Loucy (cell line): ENCODE data around the gene ELMO1.

ENCODE experiments used
- H2AFZ ChIP-seq: fragments of 200-600 bp; sonication (generic); 2 replicates; pipeline ENCODE4 v1.6.0; 2016; ENCODE audit warnings: antibody characterized with exemption, mild to moderate bottlenecking, low read length, moderate library complexity
- H3F3A ChIP-seq: fragments of 200-600 bp; 2 replicates; pipeline ENCODE4 v1.6.0; 2016; ENCODE audit warnings: antibody characterized with exemption, low read depth, mild to moderate bottlenecking
- H3K27me3 ChIP-seq: fragments of 200-600 bp; sonication (generic); 2 replicates; pipeline ENCODE4 v1.6.1; 2014; ENCODE audit warnings: low read length, mild to moderate bottlenecking; ENCODE audit not compliant: insufficient read depth, poor library complexity, severe bottlenecking
- H3K36me3 ChIP-seq: fragments of 200-600 bp; sonication (generic); 2 replicates; pipeline ENCODE4 v1.6.1; 2016; ENCODE audit warnings: low read length; ENCODE audit not compliant: insufficient read depth
- H3K4me1 ChIP-seq: fragments of 200-600 bp; sonication (generic); 2 replicates; pipeline ENCODE4 v1.5.1; 2014; ENCODE audit warnings: low read length, mild to moderate bottlenecking; ENCODE audit not compliant: insufficient read depth, poor library complexity, severe bottlenecking
- H3K4me2 ChIP-seq: fragments of 200-600 bp; sonication (generic); 2 replicates; pipeline ENCODE4 v1.6.0; 2014; ENCODE audit warnings: antibody characterized with exemption, low read length, low read depth, mild to moderate bottlenecking; ENCODE audit not compliant: poor library complexity, severe bottlenecking
- H3K4me3 ChIP-seq: fragments of 200-600 bp; sonication (generic); 2 replicates; pipeline ENCODE4 v1.5.1; 2014; ENCODE audit warnings: low read length, mild to moderate bottlenecking, mixed read lengths; ENCODE audit not compliant: poor library complexity, severe bottlenecking
- H3K79me2 ChIP-seq: fragments of 200-600 bp; sonication (generic); 2 replicates; pipeline ENCODE4 v1.6.1; 2014; ENCODE audit warnings: low read length; ENCODE audit not compliant: insufficient read depth
- H3K9ac ChIP-seq: fragments of 200-600 bp; sonication (generic); 2 replicates; pipeline ENCODE4 v1.6.0; 2014; ENCODE audit warnings: mild to moderate bottlenecking, low read depth, low read length, moderate library complexity; ENCODE audit not compliant: poor library complexity, severe bottlenecking
- H3K9me2 ChIP-seq: fragments of 200-600 bp; sonication (generic); replicated peaks from 2 replicates; pipeline ENCODE4 v1.6.1; 2016; ENCODE audit warnings: low read depth, low read length, mixed read lengths
- H3K9me3 ChIP-seq: fragments of 200-600 bp; sonication (generic); 2 replicates; pipeline ENCODE4 v1.6.1; 2014; ENCODE audit warnings: mild to moderate bottlenecking, antibody characterized with exemption, low read length, low read depth; ENCODE audit not compliant: insufficient read depth
- H4K20me1 ChIP-seq: fragments of 200-600 bp; sonication (generic); 2 replicates; pipeline ENCODE4 v1.6.0; 2014; ENCODE audit warnings: antibody characterized with exemption, low read length, mild to moderate bottlenecking; ENCODE audit not compliant: insufficient read depth, poor library complexity, severe bottlenecking
- EZH2phosphoT487 ChIP-seq: fragments of 200-600 bp; IDR thresholded peaks from 2 replicates; pipeline ENCODE4 v1.6.1; 2018; ENCODE audit warnings: antibody characterized with exemption, mild to moderate bottlenecking, moderate library complexity, borderline replicate concordance
- TF ChIP-seq, protein P1 (sequence below): fragments of 200-600 bp; sonication (generic); conservative IDR thresholded peaks from 2 replicates; pipeline ENCODE4 v1.5.1; 2014; ENCODE audit warnings: mild to moderate bottlenecking, antibody characterized with exemption, low read length

ELMO1 gene

DNA sequence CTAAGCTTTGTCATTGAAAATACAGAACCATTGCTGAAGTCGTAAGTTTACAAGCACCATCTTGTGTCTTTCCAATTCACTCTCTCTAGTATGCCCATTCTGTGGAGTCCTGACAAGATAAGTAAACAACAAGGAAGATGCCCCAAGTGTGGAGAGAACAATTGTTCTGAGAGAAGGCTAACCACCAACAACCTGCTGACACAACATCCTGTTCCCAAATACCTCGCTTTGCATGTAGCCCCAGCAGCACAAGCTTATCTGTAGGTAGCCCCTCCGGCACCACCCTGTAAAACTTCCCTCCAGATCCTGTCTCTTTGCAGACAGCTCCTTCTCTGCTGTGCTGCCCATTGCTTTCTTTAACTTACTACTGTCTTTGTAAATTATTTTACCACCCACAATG is 491.0 kb downstream of the ELMO1 start:
- no peaks in the 10 kb centered on the region for H3K9me3 ChIP-seq
- no peak overlapping the region for H2AFZ ChIP-seq
- H3K9ac ChIP-seq = no peak overlapping the region
- TF ChIP-seq, protein P1, sequence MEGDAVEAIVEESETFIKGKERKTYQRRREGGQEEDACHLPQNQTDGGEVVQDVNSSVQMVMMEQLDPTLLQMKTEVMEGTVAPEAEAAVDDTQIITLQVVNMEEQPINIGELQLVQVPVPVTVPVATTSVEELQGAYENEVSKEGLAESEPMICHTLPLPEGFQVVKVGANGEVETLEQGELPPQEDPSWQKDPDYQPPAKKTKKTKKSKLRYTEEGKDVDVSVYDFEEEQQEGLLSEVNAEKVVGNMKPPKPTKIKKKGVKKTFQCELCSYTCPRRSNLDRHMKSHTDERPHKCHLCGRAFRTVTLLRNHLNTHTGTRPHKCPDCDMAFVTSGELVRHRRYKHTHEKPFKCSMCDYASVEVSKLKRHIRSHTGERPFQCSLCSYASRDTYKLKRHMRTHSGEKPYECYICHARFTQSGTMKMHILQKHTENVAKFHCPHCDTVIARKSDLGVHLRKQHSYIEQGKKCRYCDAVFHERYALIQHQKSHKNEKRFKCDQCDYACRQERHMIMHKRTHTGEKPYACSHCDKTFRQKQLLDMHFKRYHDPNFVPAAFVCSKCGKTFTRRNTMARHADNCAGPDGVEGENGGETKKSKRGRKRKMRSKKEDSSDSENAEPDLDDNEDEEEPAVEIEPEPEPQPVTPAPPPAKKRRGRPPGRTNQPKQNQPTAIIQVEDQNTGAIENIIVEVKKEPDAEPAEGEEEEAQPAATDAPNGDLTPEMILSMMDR = no peak
- TF ChIP-seq EZH2phosphoT487 = no peak
- 0 out of 2 replicates have a peak, but pooled peaks cover under 1% of the 10 kb centered on the region for H3K36me3 ChIP-seq
- peaks cover 8% of the 10 kb centered on the region for H3K4me1 ChIP-seq
- no peaks in the 10 kb centered on the region for H3K9me2 ChIP-seq
- H3K4me2 ChIP-seq = no peak overlapping the region
- H3F3A ChIP-seq = no peaks in the 10 kb centered on the region
- H3K27me3 ChIP-seq = no peaks in the 10 kb centered on the region
- no peaks in the 10 kb centered on the region for H3K79me2 ChIP-seq
- peaks cover 1% of the 10 kb centered on the region for H4K20me1 ChIP-seq
- no peak overlapping the region for H3K4me3 ChIP-seq

DNA sequence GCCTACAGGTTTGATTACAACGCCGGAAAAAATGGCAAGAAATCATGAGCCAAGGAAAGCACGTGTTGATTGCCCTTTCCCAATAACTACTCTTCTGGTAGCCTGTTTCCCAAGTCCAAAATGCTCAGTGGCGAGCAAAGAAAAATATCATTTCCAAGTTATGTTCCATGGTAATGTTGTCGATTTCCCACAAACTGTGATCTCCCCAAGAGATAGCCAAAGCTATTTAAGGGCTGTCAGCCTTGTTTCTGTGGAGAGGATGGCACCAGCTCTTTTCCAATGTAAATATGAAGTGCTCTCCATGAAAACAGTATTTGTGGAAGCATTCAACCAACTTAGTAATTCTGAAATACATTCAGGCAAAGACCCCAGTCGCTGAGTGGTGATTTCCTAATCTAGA is 491.9 kb downstream of the ELMO1 start:
- H3K4me3 ChIP-seq = no peak overlapping the region
- peaks cover 3% of the 10 kb centered on the region for H4K20me1 ChIP-seq
- H3K79me2 ChIP-seq = no peaks in the 10 kb centered on the region; the same call in 1 of the 2 replicates
- H3K27me3 ChIP-seq = no peaks in the 10 kb centered on the region
- H3K9ac ChIP-seq = no peak overlapping the region
- peaks cover 8% of the 10 kb centered on the region for H3K4me1 ChIP-seq
- no peaks in the 10 kb centered on the region for H3K9me2 ChIP-seq
- no peak for TF ChIP-seq EZH2phosphoT487
- TF ChIP-seq, protein P1 = no peak
- H2AFZ ChIP-seq = no peak overlapping the region
- H3K9me3 ChIP-seq = no peaks in the 10 kb centered on the region
- H3F3A ChIP-seq = no peaks in the 10 kb centered on the region
- no peak overlapping the region for H3K4me2 ChIP-seq
- H3K36me3 ChIP-seq = peaks cover 5% of the 10 kb centered on the region; the same call in 1 of the 2 replicates

- Histone ChIP-seq H3K9me2 (no peaks in the 10 kb centered on the region), H3K79me2 (no peaks in the 10 kb centered on the region; the same call in 1 of the 2 replicates), H3K4me1 (peaks cover 8% of the 10 kb centered on the region), H3F3A (no peaks in the 10 kb centered on the region), H3K27me3 (no peaks in the 10 kb centered on the region), H4K20me1 (peaks cover 3% of the 10 kb centered on the region), H3K36me3 (peaks cover 5% of the 10 kb centered on the region; the same call in 1 of the 2 replicates), H3K4me2 (no peak overlapping the region), H3K4me3 (no peak overlapping the region), H3K9ac (no peak overlapping the region), H3K9me3 (no peaks in the 10 kb centered on the region), H2AFZ (no peak overlapping the region)
- TF ChIP-seq, protein P1 = no peak
- no peak for TF ChIP-seq EZH2phosphoT487
Observed at GRCh38 chr7:36955456-36956129, 493.1 kb downstream of the ELMO1 start.
